Measurements from ENCODE around the gene FAM118A. TPM values are rescaled to one million over a fixed set of nuclear protein-coding genes. Genes with fewer than 3 reads are reported as not detected.
"Not testable (repeated sequence)": the region's sequence is repeated elsewhere in the genome, so short reads cannot be mapped to it uniquely, and the experiment has no call there.

FAM118A gene
- total and polyA plus RNA-seq, 3 donors from 2014 or later = 70.8 to 104 (median 80.2) TPM

DNA sequence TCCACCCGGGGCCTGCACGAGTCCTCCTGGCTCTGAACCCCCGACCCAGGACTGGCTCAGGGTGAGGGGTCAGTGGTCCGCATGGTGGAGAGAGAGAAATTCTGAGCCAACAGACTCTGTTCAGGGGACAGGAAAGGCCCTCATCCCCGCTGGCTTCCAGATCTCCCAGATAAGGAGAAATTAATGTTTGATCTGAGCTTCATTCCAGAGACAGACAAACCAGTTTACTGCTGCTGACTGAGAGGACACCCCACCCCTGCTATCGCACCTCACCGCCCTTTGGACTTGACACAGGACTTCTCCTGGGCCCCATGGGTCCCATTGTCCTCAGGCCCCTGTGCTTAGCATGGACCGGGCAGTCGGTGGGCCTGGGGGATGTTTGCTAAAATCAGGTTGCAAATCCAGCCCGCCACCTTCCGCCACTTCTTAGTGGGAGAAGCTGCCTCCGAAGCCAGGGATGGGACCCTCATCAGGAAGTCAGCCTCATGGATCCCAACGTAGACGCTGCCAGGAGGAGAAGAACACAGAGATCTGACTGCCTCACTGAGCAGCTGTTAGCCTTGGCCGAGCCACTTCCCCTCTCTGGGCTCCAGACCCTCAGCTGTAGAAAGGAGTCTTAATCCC is 36.2 kb upstream of the FAM118A start:
- Histone ChIP-seq H3K4me3 (no peak overlapping the region), H3K9me3 (no peaks in the 10 kb centered on the region), H3K4me1 (peaks cover 11% of the 10 kb centered on the region), H3K27ac (peak overlapping the region in 1 of 2 donors; percentile 50), H3K36me3 (ENCODE audit: low read depth, missing control alignments) (no peaks in the 10 kb centered on the region), H3K27me3 (no peaks in the 10 kb centered on the region)
- 60 to 77% methylated on average over 14 to 15 of the region's 15 CpGs for WGBS, 2 donors
- DNase-seq = no peak
- intact Hi-C loops (cut with DNase I; ENCODE audit: low total_unique reads) = loop anchor here (10.0 kb wide), 1 partner anchor 271 kb away; no protein-coding TSS in a partner anchor
- no peak for TF ChIP-seq POLR2A (IDR thresholded peaks at IDR 0.05)
- TF ChIP-seq, protein P1, sequence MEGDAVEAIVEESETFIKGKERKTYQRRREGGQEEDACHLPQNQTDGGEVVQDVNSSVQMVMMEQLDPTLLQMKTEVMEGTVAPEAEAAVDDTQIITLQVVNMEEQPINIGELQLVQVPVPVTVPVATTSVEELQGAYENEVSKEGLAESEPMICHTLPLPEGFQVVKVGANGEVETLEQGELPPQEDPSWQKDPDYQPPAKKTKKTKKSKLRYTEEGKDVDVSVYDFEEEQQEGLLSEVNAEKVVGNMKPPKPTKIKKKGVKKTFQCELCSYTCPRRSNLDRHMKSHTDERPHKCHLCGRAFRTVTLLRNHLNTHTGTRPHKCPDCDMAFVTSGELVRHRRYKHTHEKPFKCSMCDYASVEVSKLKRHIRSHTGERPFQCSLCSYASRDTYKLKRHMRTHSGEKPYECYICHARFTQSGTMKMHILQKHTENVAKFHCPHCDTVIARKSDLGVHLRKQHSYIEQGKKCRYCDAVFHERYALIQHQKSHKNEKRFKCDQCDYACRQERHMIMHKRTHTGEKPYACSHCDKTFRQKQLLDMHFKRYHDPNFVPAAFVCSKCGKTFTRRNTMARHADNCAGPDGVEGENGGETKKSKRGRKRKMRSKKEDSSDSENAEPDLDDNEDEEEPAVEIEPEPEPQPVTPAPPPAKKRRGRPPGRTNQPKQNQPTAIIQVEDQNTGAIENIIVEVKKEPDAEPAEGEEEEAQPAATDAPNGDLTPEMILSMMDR (IDR thresholded peaks at IDR 0.05) = no peak

- intact Hi-C loops (cut with DNase I; ENCODE audit: low total_unique reads) = loop anchor here (10.0 kb wide), 1 partner anchor 268 kb away; no protein-coding TSS in a partner anchor
- peaks cover 6% of the 10 kb centered on the region for H3K4me1 ChIP-seq
- WGBS, 2 donors = 87 to 89% methylated on average over 12 of the region's 12 CpGs
- DNase-seq = no peak
- no peaks in the 10 kb centered on the region for H3K9me3 ChIP-seq
- no peak for TF ChIP-seq POLR2A (IDR thresholded peaks at IDR 0.05)
- TF ChIP-seq, protein P1 (IDR thresholded peaks at IDR 0.05) = no peak
- H3K4me3 ChIP-seq = no peak overlapping the region
- H3K27me3 ChIP-seq = no peaks in the 10 kb centered on the region
- H3K36me3 ChIP-seq (ENCODE audit: low read depth, missing control alignments) = no peaks in the 10 kb centered on the region
- no peak overlapping the region for H3K27ac ChIP-seq
These were observed 33.1 kb upstream of the FAM118A start for GRCh38 chr22:45276507-45277105.

GRCh38 chr22:45277720-45278119 is 32.0 kb upstream of the FAM118A start:
- H3K4me3 ChIP-seq; H3K27ac ChIP-seq; H3K9me3 ChIP-seq; DNase-seq; H3K4me1 ChIP-seq; H3K36me3 ChIP-seq (ENCODE audit: low read depth, missing control alignments); H3K27me3 ChIP-seq: not testable (repeated sequence)
- intact Hi-C loops (cut with DNase I; ENCODE audit: low total_unique reads) = loop anchor here (10.0 kb wide), 1 partner anchor 267 kb away; no protein-coding TSS in a partner anchor
- 83 to 84% methylated on average over 7 of the region's 7 CpGs for WGBS, 2 donors

- Histone ChIP-seq H3K36me3 (ENCODE audit: low read depth, missing control alignments) (no peaks in the 10 kb centered on the region), H3K4me1 (no peaks in the 10 kb centered on the region), H3K9me3 (no peaks in the 10 kb centered on the region), H3K27ac (no peak overlapping the region), H3K27me3 (no peaks in the 10 kb centered on the region), H3K4me3 (no peak overlapping the region)
- WGBS, 2 donors = 84 to 87% methylated on average over 9 of the region's 9 CpGs
- DNase-seq = no peak
- intact Hi-C loops (cut with DNase I; ENCODE audit: low total_unique reads) = loop anchor here (10.0 kb wide), 1 partner anchor 267 kb away; no protein-coding TSS in a partner anchor
- TF ChIP-seq, protein P1 (IDR thresholded peaks at IDR 0.05) = no peak
- no peak for TF ChIP-seq POLR2A (IDR thresholded peaks at IDR 0.05)
These were observed 31.6 kb upstream of the FAM118A start for GRCh38 chr22:45278125-45278524.

GRCh38 chr22:45280587-45280980 is 29.1 kb upstream of the FAM118A start:
- intact Hi-C loops (cut with DNase I; ENCODE audit: low total_unique reads) = no loop called here
- Histone ChIP-seq H3K27ac (no peak overlapping the region), H3K4me1 (peaks cover 3% of the 10 kb centered on the region), H3K4me3 (no peak overlapping the region), H3K36me3 (ENCODE audit: low read depth, missing control alignments) (no peaks in the 10 kb centered on the region), H3K9me3 (no peaks in the 10 kb centered on the region), H3K27me3 (no peaks in the 10 kb centered on the region)
- no peak for TF ChIP-seq POLR2A (IDR thresholded peaks at IDR 0.05)
- TF ChIP-seq, protein P1 (IDR thresholded peaks at IDR 0.05) = no peak
- WGBS, 2 donors = 94 to 96% methylated on average over 3 of the region's 3 CpGs
- DNase-seq = no peak
